WTC11 (cell line): ENCODE measurements around the gene FAM89B. TPM values are rescaled to one million over a fixed set of nuclear protein-coding genes. Genes with fewer than 3 reads are reported as not detected.

Experiments used
- ATAC-seq: fragments of 200-7000 bp; cut with Tn5 transposase; 2 replicates; pipeline ENCODE4 v1.10.0; 2021; ENCODE audit warnings: mild to moderate bottlenecking, moderate library complexity
- CTCF ChIA-PET: fragments of 300-600 bp; sonication (Branson Sonifier 250); formaldehyde crosslinking; loops from one replicate; lab custom pipeline; 2021; ENCODE audit warnings: antibody characterized with exemption; lab: Charles Lee
- POLR2A ChIA-PET: fragments of 350-600 bp; sonication (Branson Sonifier 250); formaldehyde crosslinking; loops from one replicate; lab custom pipeline; 2021; ENCODE audit warnings: antibody characterized with exemption; lab: Charles Lee
- DNase-seq: peaks from one replicate; pipeline ENCODE4 v3.0.0; 2021; ENCODE audit warnings: low spot score
- H3K27ac Mint-ChIP-seq: 2 replicates; pipeline ENCODE4 v1.8.0; 2021; ENCODE audit warnings: mixed read lengths
- H3K27me3 Mint-ChIP-seq: 2 replicates; pipeline ENCODE4 v1.8.0; 2021; ENCODE audit warnings: low read depth, mild to moderate bottlenecking, moderate library complexity, mixed read lengths
- H3K36me3 Mint-ChIP-seq: 2 replicates; pipeline ENCODE4 v1.8.0; 2021; ENCODE audit warnings: mixed read lengths
- H3K4me1 Mint-ChIP-seq: 2 replicates; pipeline ENCODE4 v1.8.0; 2022; ENCODE audit warnings: mixed read lengths
- H3K4me3 Mint-ChIP-seq: 2 replicates; pipeline ENCODE4 v1.8.0; 2021; ENCODE audit warnings: mild to moderate bottlenecking, moderate library complexity, mixed read lengths
- H3K9me3 Mint-ChIP-seq: 2 replicates; pipeline ENCODE4 v1.8.0; 2021; ENCODE audit warnings: mixed read lengths
- AR ChIP-seq: fragments of 250-450 bp; sonication (Bioruptor Pico); IDR thresholded peaks from 2 replicates; pipeline ENCODE4 v1.9.0; 2021; ENCODE audit warnings: mild to moderate bottlenecking
- ATF6 ChIP-seq: sonication (generic); formaldehyde crosslinking; IDR thresholded peaks from 2 replicates; pipeline ENCODE4 v1.8.1; 2023; ENCODE audit warnings: mild to moderate bottlenecking, missing genetic modification reagents
- E2F5 ChIP-seq: sonication (generic); formaldehyde crosslinking; IDR thresholded peaks from 2 replicates; pipeline ENCODE4 v1.8.1; 2022; ENCODE audit warnings: mild to moderate bottlenecking, moderate library complexity, missing genetic modification reagents
- EMX1 ChIP-seq: fragments of 250-450 bp; sonication (Bioruptor Pico); IDR thresholded peaks from 2 replicates; pipeline ENCODE4 v1.8.0; 2021; ENCODE audit warnings: mild to moderate bottlenecking
- FOXK1 ChIP-seq: sonication (generic); formaldehyde crosslinking; IDR thresholded peaks from 2 replicates; pipeline ENCODE4 v1.8.0; 2022; ENCODE audit warnings: mild to moderate bottlenecking, moderate library complexity, missing genetic modification reagents
- GABPB1 ChIP-seq: sonication (generic); formaldehyde crosslinking; IDR thresholded peaks from 2 replicates; pipeline ENCODE4 v1.8.1; 2023; ENCODE audit warnings: mild to moderate bottlenecking, missing genetic modification reagents
- IRF1 ChIP-seq: sonication (generic); formaldehyde crosslinking; IDR thresholded peaks from 2 replicates; pipeline ENCODE4 v1.8.0; 2023; ENCODE audit warnings: missing genetic modification reagents
- MXD4 ChIP-seq: fragments of 250-450 bp; sonication (Bioruptor Pico); IDR thresholded peaks from 2 replicates; pipeline ENCODE4 v1.8.0; 2021; ENCODE audit warnings: mild to moderate bottlenecking, moderate library complexity, borderline replicate concordance
- NFATC4 ChIP-seq: fragments of 250-450 bp; sonication (Bioruptor Pico); IDR thresholded peaks from 2 replicates; pipeline ENCODE4 v1.9.0; 2021; ENCODE audit warnings: mild to moderate bottlenecking
- NFYB ChIP-seq: sonication (generic); formaldehyde crosslinking; conservative IDR thresholded peaks from 2 replicates; pipeline ENCODE4 v1.8.0; 2022; ENCODE audit warnings: low read depth, missing genetic modification reagents
- NR1H2 ChIP-seq: sonication (generic); formaldehyde crosslinking; IDR thresholded peaks from 2 replicates; pipeline ENCODE4 v1.9.0; 2021; ENCODE audit warnings: mild to moderate bottlenecking, moderate library complexity, missing genetic modification reagents
- OVOL2 ChIP-seq: fragments of 250-450 bp; sonication (Bioruptor Pico); IDR thresholded peaks from 2 replicates; pipeline ENCODE4 v1.9.0; 2021; ENCODE audit warnings: mild to moderate bottlenecking, borderline replicate concordance
- SP1 ChIP-seq: sonication (generic); formaldehyde crosslinking; conservative IDR thresholded peaks from 2 replicates; pipeline ENCODE4 v1.8.1; 2022; ENCODE audit warnings: missing genetic modification reagents
- ZNF138 ChIP-seq: sonication (generic); formaldehyde crosslinking; conservative IDR thresholded peaks from 2 replicates; pipeline ENCODE4 v1.8.1; 2022; ENCODE audit warnings: mild to moderate bottlenecking, moderate library complexity, missing genetic modification reagents
- ZNF263 ChIP-seq: sonication (generic); formaldehyde crosslinking; IDR thresholded peaks from 2 replicates; pipeline ENCODE4 v1.8.1; 2022; ENCODE audit warnings: low read depth, mild to moderate bottlenecking, moderate library complexity, missing genetic modification reagents
- ZNF416 ChIP-seq: fragments of 250-450 bp; sonication (Bioruptor Pico); IDR thresholded peaks from 2 replicates; pipeline ENCODE4 v1.9.0; 2021; ENCODE audit warnings: mild to moderate bottlenecking, inconsistent platforms
- ZNF423 ChIP-seq: fragments of 250-450 bp; sonication (Bioruptor Pico); IDR thresholded peaks from 2 replicates; pipeline ENCODE4 v2.1.2; 2022; ENCODE audit warnings: mild to moderate bottlenecking, moderate library complexity
- ZNF425 ChIP-seq: fragments of 250-450 bp; sonication (Bioruptor Pico); conservative IDR thresholded peaks from 2 replicates; pipeline ENCODE4 v1.9.0; 2021; ENCODE audit warnings: mild to moderate bottlenecking
- total RNA-seq: library from RNA; stranded (reverse); gene quantifications from 3 replicates; pipeline ENCODE4 v1.2.3, GENCODE V29; 2021
- TF ChIP-seq, protein P1 (sequence below): sonication (generic); formaldehyde crosslinking; IDR thresholded peaks from 2 replicates; pipeline ENCODE4 v1.8.1; 2022; ENCODE audit warnings: low read depth, missing genetic modification reagents, borderline replicate concordance
- TF ChIP-seq, protein P2 (sequence below): sonication (generic); formaldehyde crosslinking; IDR thresholded peaks from 2 replicates; pipeline ENCODE4 v1.8.0; 2022; ENCODE audit warnings: mild to moderate bottlenecking, missing genetic modification reagents

FAM89B gene
- total RNA-seq, 1 experiment from 2014 or later, result 13.3 TPM

- H3K9me3 Mint-ChIP-seq, result no peaks in the 10 kb centered on the region
- ATAC-seq (no peak), DNase-seq (no peak)
- POLR2A ChIA-PET, result interaction anchor here (0.6 to 1.3 kb wide), 3 partner anchors 11 to 246 kb away, joined by 3 to 5 read pairs (median 3); no protein-coding TSS in a partner anchor
- H3K4me1 Mint-ChIP-seq, result peaks cover 21% of the 10 kb centered on the region
- H3K4me3 Mint-ChIP-seq, result peak overlapping the region; percentile 91
- 0 out of 2 replicates have a peak overlapping the region, but pooled peaks have one; percentile 27 for H3K27ac Mint-ChIP-seq
- peaks cover 9% of the 10 kb centered on the region for H3K36me3 Mint-ChIP-seq
- CTCF ChIA-PET, result interaction anchor here (0.6 to 16.2 kb wide), 9 partner anchors 12 to 73 kb away, joined by 3 to 311 read pairs (median 3); partner anchors contain the start of genes KCNK7, SIPA1 and ZNRD2
- no peaks in the 10 kb centered on the region; the same call in none of the 2 replicates for H3K27me3 Mint-ChIP-seq
- TF ChIP-seq OVOL2 (CRISPR knock-in tag) (no peak), ATF6 (CRISPR knock-in tag) (no peak), IRF1 (CRISPR knock-in tag) (no peak), AR (CRISPR knock-in tag) (no peak), E2F5 (CRISPR knock-in tag) (no peak), NFATC4 (CRISPR knock-in tag) (no peak), NR1H2 (CRISPR knock-in tag) (no peak), ZNF416 (CRISPR knock-in tag) (no peak), ZNF263 (CRISPR knock-in tag) (no peak)
- TF ChIP-seq, protein P1, sequence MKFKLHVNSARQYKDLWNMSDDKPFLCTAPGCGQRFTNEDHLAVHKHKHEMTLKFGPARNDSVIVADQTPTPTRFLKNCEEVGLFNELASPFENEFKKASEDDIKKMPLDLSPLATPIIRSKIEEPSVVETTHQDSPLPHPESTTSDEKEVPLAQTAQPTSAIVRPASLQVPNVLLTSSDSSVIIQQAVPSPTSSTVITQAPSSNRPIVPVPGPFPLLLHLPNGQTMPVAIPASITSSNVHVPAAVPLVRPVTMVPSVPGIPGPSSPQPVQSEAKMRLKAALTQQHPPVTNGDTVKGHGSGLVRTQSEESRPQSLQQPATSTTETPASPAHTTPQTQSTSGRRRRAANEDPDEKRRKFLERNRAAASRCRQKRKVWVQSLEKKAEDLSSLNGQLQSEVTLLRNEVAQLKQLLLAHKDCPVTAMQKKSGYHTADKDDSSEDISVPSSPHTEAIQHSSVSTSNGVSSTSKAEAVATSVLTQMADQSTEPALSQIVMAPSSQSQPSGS (CRISPR knock-in tag), result no peak
These were observed 41.0 kb downstream of the FAM89B start for GRCh38 chr11:65613091-65613928.

DNA sequence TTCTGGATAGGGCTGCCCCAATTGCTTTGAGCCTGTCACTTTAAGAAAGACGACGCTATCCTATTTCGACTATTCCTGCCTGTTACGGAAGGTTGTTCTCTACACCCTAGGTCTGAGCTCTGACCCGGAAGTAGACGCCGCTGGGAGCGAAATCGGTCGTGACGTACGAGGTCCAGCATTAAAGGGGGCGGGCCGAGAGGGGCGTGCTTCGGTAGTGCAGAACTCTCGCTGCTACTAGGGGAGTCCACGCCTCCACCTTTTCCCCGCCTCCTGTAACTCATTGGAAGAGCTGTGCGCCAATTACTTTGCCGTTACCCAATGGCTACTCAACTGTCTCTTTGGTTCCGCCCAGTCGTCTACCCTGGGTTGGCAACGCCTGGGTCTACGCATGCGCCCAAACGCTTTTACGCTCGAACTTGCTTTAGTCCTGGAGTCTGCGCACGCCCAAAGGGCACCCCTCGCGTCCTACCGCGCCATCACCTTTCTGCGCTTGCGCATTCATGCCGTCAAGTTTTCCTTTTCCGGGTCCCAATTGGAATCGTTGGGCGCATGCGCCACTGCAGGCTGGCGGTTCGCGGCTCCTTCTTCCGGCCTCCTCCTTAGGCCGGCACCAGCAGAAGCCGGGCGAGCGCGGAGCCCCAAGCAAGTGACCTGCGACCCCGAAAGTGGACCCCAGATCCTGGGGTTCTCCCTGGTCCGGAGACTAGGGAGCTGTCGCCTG lies 43.1 kb downstream of the FAM89B start, which contains the start of gene PCNX3:
TSS of gene PCNX3 (plus strand) at position 548 of the 721 bp plus-strand sequence. CDS start 536 bp downstream, outside the sequence.
- CTCF ChIA-PET, result interaction anchor here (0.6 to 16.2 kb wide), 19 partner anchors 8 to 498 kb away, joined by 3 to 311 read pairs (median 6); partner anchors contain the start of genes CCDC85B, FAM89B, FIBP and KCNK7
- peaks cover 11% of the 10 kb centered on the region for H3K36me3 Mint-ChIP-seq
- DNase-seq, result peak; percentile 100
- peaks cover 21% of the 10 kb centered on the region for H3K4me1 Mint-ChIP-seq
- no peaks in the 10 kb centered on the region; the same call in 1 of the 2 replicates for H3K27me3 Mint-ChIP-seq
- H3K4me3 Mint-ChIP-seq, result peak within 1 kb of the TSS; percentile 94
- ATAC-seq, result peak; percentile 91
- no peaks in the 10 kb centered on the region for H3K9me3 Mint-ChIP-seq
- H3K27ac Mint-ChIP-seq, result peak within 1 kb of the TSS; percentile 98
- POLR2A ChIA-PET, result interaction anchor here (0.6 to 1.3 kb wide), 12 partner anchors 8 to 434 kb away, joined by 3 to 7 read pairs (median 4); partner anchors contain the start of genes EHBP1L1, MALAT1, RELA and SIPA1
- no peak for TF ChIP-seq MXD4 (CRISPR knock-in tag)
- peak; percentile 98 for TF ChIP-seq SP1 (CRISPR knock-in tag)
- TF ChIP-seq, protein P2, sequence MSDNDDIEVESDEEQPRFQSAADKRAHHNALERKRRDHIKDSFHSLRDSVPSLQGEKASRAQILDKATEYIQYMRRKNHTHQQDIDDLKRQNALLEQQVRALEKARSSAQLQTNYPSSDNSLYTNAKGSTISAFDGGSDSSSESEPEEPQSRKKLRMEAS (CRISPR knock-in tag), result peak; percentile 39; the same call in 1 of the 2 replicates
- TF ChIP-seq EMX1 (CRISPR knock-in tag), result no peak
- no peak for TF ChIP-seq ZNF416 (CRISPR knock-in tag)
- TF ChIP-seq NFYB (CRISPR knock-in tag), result peak; percentile 99
- TF ChIP-seq ZNF138 (CRISPR knock-in tag), result no peak
- peak; percentile 62 for TF ChIP-seq FOXK1 (CRISPR knock-in tag)
- TF ChIP-seq E2F5 (CRISPR knock-in tag), result 0 out of 2 replicates have a peak, but pooled peaks have one; percentile 27
- no peak for TF ChIP-seq ZNF425 (CRISPR knock-in tag)
- peak; percentile 89 for TF ChIP-seq GABPB1 (CRISPR knock-in tag)
- no peak for TF ChIP-seq ZNF423 (CRISPR knock-in tag)
